Measurements from ENCODE around the gene SPP2.

The SPP2 gene

GRCh38 chr2:234025891-234026401 lies 24.6 kb upstream of the SPP2 start:
- TF ChIP-seq CTCF (IDR thresholded peaks at IDR 0.05; ENCODE audit: control insufficient read depth, extremely low read depth, insufficient read depth): no peak
- H3K4me3 ChIP-seq (ENCODE audit: low read depth, low read length): no peak overlapping the region
- no peak for DNase-seq (ENCODE audit: low read depth)

GRCh38 chr2:234026693-234027254 lies 23.7 kb upstream of the SPP2 start:
- no peak for TF ChIP-seq CTCF (IDR thresholded peaks at IDR 0.05; ENCODE audit: control insufficient read depth, extremely low read depth, insufficient read depth)
- DNase-seq (ENCODE audit: low read depth): no peak
- no peak overlapping the region for H3K4me3 ChIP-seq (ENCODE audit: low read depth, low read length)

GRCh38 chr2:234027641-234028040 lies 22.9 kb upstream of the SPP2 start:
- no peak for TF ChIP-seq CTCF (IDR thresholded peaks at IDR 0.05; ENCODE audit: control insufficient read depth, extremely low read depth, insufficient read depth)
- H3K4me3 ChIP-seq (ENCODE audit: low read depth, low read length): no peak overlapping the region
- DNase-seq (ENCODE audit: low read depth): no peak

- no peak for TF ChIP-seq CTCF (IDR thresholded peaks at IDR 0.05; ENCODE audit: control insufficient read depth, extremely low read depth, insufficient read depth)
- no peak overlapping the region for H3K4me3 ChIP-seq (ENCODE audit: low read depth, low read length)
- DNase-seq (ENCODE audit: low read depth): no peak
These were observed 21.3 kb upstream of the SPP2 start for GRCh38 chr2:234029150-234029733.

GRCh38 chr2:234031207-234031606 lies 19.3 kb upstream of the SPP2 start:
- no peak for DNase-seq (ENCODE audit: low read depth)
- no peak overlapping the region for H3K4me3 ChIP-seq (ENCODE audit: low read depth, low read length)
- TF ChIP-seq CTCF (IDR thresholded peaks at IDR 0.05; ENCODE audit: control insufficient read depth, extremely low read depth, insufficient read depth): no peak

GRCh38 chr2:234032279-234032856 lies 18.1 kb upstream of the SPP2 start:
- DNase-seq (ENCODE audit: low read depth): no peak
- no peak overlapping the region for H3K4me3 ChIP-seq (ENCODE audit: low read depth, low read length)
- no peak for TF ChIP-seq CTCF (IDR thresholded peaks at IDR 0.05; ENCODE audit: control insufficient read depth, extremely low read depth, insufficient read depth)
